ENCODE data around the gene OVCH1.

DNA sequence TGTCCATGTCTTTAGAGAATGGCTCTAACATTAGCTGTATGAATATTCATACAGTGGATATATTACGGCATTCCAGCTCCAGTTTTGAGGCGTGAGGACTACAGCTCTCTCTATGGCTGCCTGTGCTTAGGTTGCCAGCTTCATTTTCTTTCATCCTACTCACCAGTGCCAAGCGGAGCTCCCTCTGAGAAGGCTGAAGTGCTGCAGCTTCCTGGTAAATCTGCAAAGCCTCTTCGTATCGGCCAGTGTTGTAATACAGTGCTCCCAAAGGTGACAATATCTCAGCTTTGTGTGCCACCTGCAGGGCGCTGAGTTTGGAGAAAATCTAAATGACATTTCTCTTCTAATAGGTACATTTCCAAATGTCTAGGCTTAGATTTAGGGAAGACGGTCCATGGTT is 19.8 kb upstream of the OVCH1 start:
- TF ChIP-seq, protein P1, sequence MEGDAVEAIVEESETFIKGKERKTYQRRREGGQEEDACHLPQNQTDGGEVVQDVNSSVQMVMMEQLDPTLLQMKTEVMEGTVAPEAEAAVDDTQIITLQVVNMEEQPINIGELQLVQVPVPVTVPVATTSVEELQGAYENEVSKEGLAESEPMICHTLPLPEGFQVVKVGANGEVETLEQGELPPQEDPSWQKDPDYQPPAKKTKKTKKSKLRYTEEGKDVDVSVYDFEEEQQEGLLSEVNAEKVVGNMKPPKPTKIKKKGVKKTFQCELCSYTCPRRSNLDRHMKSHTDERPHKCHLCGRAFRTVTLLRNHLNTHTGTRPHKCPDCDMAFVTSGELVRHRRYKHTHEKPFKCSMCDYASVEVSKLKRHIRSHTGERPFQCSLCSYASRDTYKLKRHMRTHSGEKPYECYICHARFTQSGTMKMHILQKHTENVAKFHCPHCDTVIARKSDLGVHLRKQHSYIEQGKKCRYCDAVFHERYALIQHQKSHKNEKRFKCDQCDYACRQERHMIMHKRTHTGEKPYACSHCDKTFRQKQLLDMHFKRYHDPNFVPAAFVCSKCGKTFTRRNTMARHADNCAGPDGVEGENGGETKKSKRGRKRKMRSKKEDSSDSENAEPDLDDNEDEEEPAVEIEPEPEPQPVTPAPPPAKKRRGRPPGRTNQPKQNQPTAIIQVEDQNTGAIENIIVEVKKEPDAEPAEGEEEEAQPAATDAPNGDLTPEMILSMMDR (IDR thresholded peaks at IDR 0.05), result no peak
- no peak for TF ChIP-seq POLR2AphosphoS5 (IDR thresholded peaks at IDR 0.05; ENCODE audit: insufficient read depth in 1 of 2, low read depth in 1 of 2)
- TF ChIP-seq POLR2A (IDR thresholded peaks at IDR 0.05), result no peak
